ENCODE results near the gene TDRD10.

TDRD10 gene

DNA sequence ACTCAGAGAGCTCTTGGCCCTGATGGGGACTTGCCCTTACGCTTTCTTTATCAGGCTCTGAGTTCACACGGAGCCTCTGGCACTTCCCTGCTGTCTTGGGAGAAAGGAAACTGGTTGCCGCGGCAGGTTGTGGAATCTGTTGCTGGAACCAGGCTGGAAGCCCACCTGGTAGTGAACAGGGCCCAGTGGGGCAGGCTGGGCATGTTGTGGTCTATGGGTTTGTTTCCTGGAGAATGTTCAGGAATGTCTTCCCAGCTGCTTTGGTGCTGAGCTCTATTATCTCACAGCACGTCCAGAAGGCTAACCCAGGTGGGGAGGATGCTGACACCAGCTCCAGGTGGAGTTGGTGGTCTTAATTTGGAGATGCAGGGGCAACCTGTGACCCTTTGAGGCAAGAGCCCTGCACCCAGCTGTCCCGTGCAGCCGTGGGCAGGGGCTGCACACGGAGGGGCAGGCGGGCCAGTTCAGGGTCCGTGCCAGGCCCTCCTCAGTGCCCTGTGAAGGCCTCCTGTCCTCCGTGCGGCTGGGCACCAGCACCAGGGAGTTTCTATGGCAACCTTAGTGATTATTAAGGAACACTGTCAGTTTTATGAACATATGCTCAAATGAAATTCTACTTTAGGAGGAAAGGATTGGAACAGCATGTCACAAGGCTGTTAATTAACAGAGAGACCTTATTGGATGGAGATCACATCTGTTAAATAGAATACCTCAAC, 33.3 kb upstream of the TDRD10 start:
- DNase-seq (ENCODE audit: low read depth) = no peak
- H3K4me3 ChIP-seq (ENCODE audit: control insufficient read depth, low read depth, low read length) = no peak overlapping the region
- no peak for TF ChIP-seq CTCF (conservative IDR thresholded peaks at IDR 0.05; ENCODE audit: control insufficient read depth, insufficient read depth, low read depth, low read length)

- TF ChIP-seq CTCF (conservative IDR thresholded peaks at IDR 0.05; ENCODE audit: control insufficient read depth, insufficient read depth, low read depth, low read length) = no peak
- no peak overlapping the region for H3K4me3 ChIP-seq (ENCODE audit: control insufficient read depth, low read depth, low read length)
- DNase-seq (ENCODE audit: low read depth) = no peak
Observed at GRCh38 chr1:154469844-154470560, 32.0 kb upstream of the TDRD10 start.

- no peak for TF ChIP-seq CTCF (conservative IDR thresholded peaks at IDR 0.05; ENCODE audit: control insufficient read depth, insufficient read depth, low read depth, low read length)
- no peak for DNase-seq (ENCODE audit: low read depth)
- H3K4me3 ChIP-seq (ENCODE audit: control insufficient read depth, low read depth, low read length) = no peak overlapping the region
Observed at GRCh38 chr1:154471304-154471703, 30.7 kb upstream of the TDRD10 start.

DNA sequence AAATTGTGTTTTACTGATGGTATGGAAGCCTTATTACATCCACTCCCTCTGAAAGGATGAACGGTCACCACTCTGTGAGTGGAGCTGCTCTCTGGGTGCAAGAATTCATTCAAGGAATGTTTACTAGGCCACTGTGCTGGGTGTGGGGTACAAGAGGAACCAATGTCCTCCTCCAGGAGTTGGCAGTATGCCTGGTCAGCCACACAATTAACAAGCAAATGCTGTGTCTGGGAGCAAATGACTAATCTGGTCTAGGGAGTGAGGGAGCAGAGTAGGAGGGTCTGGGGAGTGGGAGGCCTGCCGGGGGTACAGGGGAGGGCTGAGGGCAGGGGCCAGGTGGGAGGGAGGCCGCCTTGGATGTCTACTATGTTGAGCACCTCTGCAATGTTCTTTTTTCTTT, 27.2 kb upstream of the TDRD10 start:
- DNase-seq (ENCODE audit: low read depth) = peak; percentile 66
- H3K4me3 ChIP-seq (ENCODE audit: control insufficient read depth, low read depth, low read length) = no peak overlapping the region
- no peak for TF ChIP-seq CTCF (conservative IDR thresholded peaks at IDR 0.05; ENCODE audit: control insufficient read depth, insufficient read depth, low read depth, low read length)

GRCh38 chr1:154476791-154477190, 25.2 kb upstream of the TDRD10 start:
- H3K4me3 ChIP-seq (ENCODE audit: control insufficient read depth, low read depth, low read length) = no peak overlapping the region
- no peak for DNase-seq (ENCODE audit: low read depth)
- TF ChIP-seq CTCF (conservative IDR thresholded peaks at IDR 0.05; ENCODE audit: control insufficient read depth, insufficient read depth, low read depth, low read length) = no peak

GRCh38 chr1:154478013-154478412, 24.0 kb upstream of the TDRD10 start:
- no peak overlapping the region for H3K4me3 ChIP-seq (ENCODE audit: control insufficient read depth, low read depth, low read length)
- DNase-seq (ENCODE audit: low read depth) = no peak
- TF ChIP-seq CTCF (conservative IDR thresholded peaks at IDR 0.05; ENCODE audit: control insufficient read depth, insufficient read depth, low read depth, low read length) = no peak

All from fibroblast of mammary gland (primary cell).